Neuronal stem cell (in vitro differentiated cells): Measurements from ENCODE around the gene OSBPL1A. TPM values are rescaled to one million over a fixed set of nuclear protein-coding genes. Genes with fewer than 3 reads are reported as not detected.

ENCODE experiments used
- DNase-seq: peaks from one replicate; pipeline ENCODE4 v3.0.0-alpha.2; 2013; ENCODE audit warnings: low spot score
- H2AFZ ChIP-seq: one replicate; pipeline ENCODE4 v1.6.1; 2013; ENCODE audit warnings: mild to moderate bottlenecking, low read length, inconsistent platforms
- H2AK5ac ChIP-seq: 2 replicates; pipeline ENCODE4 v1.6.1; 2013; ENCODE audit warnings: low read depth, mild to moderate bottlenecking, inconsistent platforms, low read length, moderate library complexity, mixed read lengths
- H2BK120ac ChIP-seq: 2 replicates; pipeline ENCODE4 v1.6.1; 2013; ENCODE audit warnings: low read depth, mild to moderate bottlenecking, inconsistent platforms, low read length, moderate library complexity, mixed read lengths
- H2BK12ac ChIP-seq: one replicate; pipeline ENCODE4 v1.6.1; 2013; ENCODE audit warnings: low read length, inconsistent platforms
- H2BK15ac ChIP-seq: 2 replicates; pipeline ENCODE4 v1.6.1; 2013; ENCODE audit warnings: mild to moderate bottlenecking, low read length, inconsistent platforms, mixed read lengths
- H2BK5ac ChIP-seq: one replicate; pipeline ENCODE4 v1.6.1; 2013; ENCODE audit warnings: inconsistent platforms, mild to moderate bottlenecking, low read length, moderate library complexity
- H3K14ac ChIP-seq: one replicate; pipeline ENCODE4 v1.6.1; 2013; ENCODE audit warnings: low read length, inconsistent platforms
- H3K18ac ChIP-seq: 2 replicates; pipeline ENCODE4 v1.6.1; 2013; ENCODE audit warnings: low read length, inconsistent platforms
- H3K23ac ChIP-seq: 2 replicates; pipeline ENCODE4 v1.6.1; 2013; ENCODE audit warnings: low read depth, mild to moderate bottlenecking, mixed read lengths, low read length, inconsistent platforms; ENCODE audit not compliant: poor library complexity
- H3K27ac ChIP-seq: replicated peaks from 3 replicates; pipeline ENCODE4 v1.5.1; 2013; ENCODE audit warnings: low read length, inconsistent platforms
- H3K27me3 ChIP-seq, 3 experiments: 2 replicates each; pipeline ENCODE4 v1.6.1; 2013; ENCODE audit warnings: low read length in 3 of 3, mild to moderate bottlenecking in 2 of 3, inconsistent platforms in 1 of 3, low read depth in 1 of 3, mixed read lengths in 1 of 3, moderate library complexity in 1 of 3; ENCODE audit not compliant: control insufficient read depth in 3 of 3, insufficient read depth in 3 of 3
- H3K36me3 ChIP-seq, 2 donors: replicated peaks in 1 of 2; 2 replicates each; pipeline ENCODE4 v1.6.1; 2013; ENCODE audit warnings: low read length in 2 of 2; ENCODE audit not compliant: control insufficient read depth in 2 of 2, insufficient read depth in 2 of 2
- H3K4ac ChIP-seq: 2 replicates; pipeline ENCODE4 v1.6.1; 2013; ENCODE audit warnings: inconsistent platforms, mild to moderate bottlenecking, low read length, moderate library complexity
- H3K4me1 ChIP-seq, 2 donors: 1 replicate in 1 of 2; 2 replicates in 1 of 2; pipeline ENCODE4 v1.6.1; 2013; ENCODE audit warnings: low read length in 2 of 2, low read depth in 1 of 2; ENCODE audit not compliant: control insufficient read depth in 2 of 2, insufficient read depth in 1 of 2
- H3K4me2 ChIP-seq: one replicate; pipeline ENCODE4 v1.6.1; 2013; ENCODE audit warnings: mild to moderate bottlenecking, low read length, inconsistent platforms; ENCODE audit not compliant: insufficient read depth, poor library complexity, severe bottlenecking
- H3K4me3 ChIP-seq, 2 donors: 2 replicates each; pipeline ENCODE4 v1.5.1; 2013; ENCODE audit warnings: low read length in 2 of 2, mild to moderate bottlenecking in 2 of 2, inconsistent platforms in 1 of 2, moderate library complexity in 1 of 2
- H3K79me1 ChIP-seq: one replicate; pipeline ENCODE4 v1.6.1; 2013; ENCODE audit warnings: low read depth, mild to moderate bottlenecking, inconsistent platforms, low read length, moderate library complexity
- H3K9ac ChIP-seq: one replicate; pipeline ENCODE4 v1.6.1; 2013; ENCODE audit warnings: mild to moderate bottlenecking, low read depth, low read length, inconsistent platforms; ENCODE audit not compliant: poor library complexity
- H3K9me3 ChIP-seq, 2 donors: replicated peaks in 1 of 2; 2 replicates each; pipeline versions ENCODE3 to v1.6.1; 2013; ENCODE audit warnings: low read length in 2 of 2, mild to moderate bottlenecking in 2 of 2, inconsistent platforms in 1 of 2, low read depth in 1 of 2, mixed read lengths in 1 of 2, moderate library complexity in 1 of 2; ENCODE audit not compliant: control insufficient read depth in 2 of 2, insufficient read depth in 1 of 2
- H4K8ac ChIP-seq: one replicate; pipeline ENCODE4 v1.6.1; 2013; ENCODE audit warnings: low read depth, mild to moderate bottlenecking, inconsistent platforms, low read length, moderate library complexity
- H4K91ac ChIP-seq: one replicate; pipeline ENCODE4 v1.6.1; 2013; ENCODE audit warnings: low read length, low read depth, mild to moderate bottlenecking, inconsistent platforms; ENCODE audit not compliant: poor library complexity
- WGBS, 2 donors: extraction: QIAGEN DNeasy Blood & Tissue Kit; methylation state at CpG; one replicate each; pipeline ENCODE4 v1.1.7; 2013; ENCODE audit warnings: missing lambda C conversion rate in 2 of 2, mixed read lengths in 1 of 2; ENCODE audit not compliant: insufficient read length in 2 of 2, insufficient replicate concordance in 1 of 2; ENCODE audit errors: extremely low coverage in 2 of 2; 5-methylcytosine and 5-hydroxymethylcytosine counted together
- polyA plus RNA-seq, 2 experiments: library from polyadenylated mRNA; stranded (reverse); fragments of 200-250 nt; gene quantifications; one replicate each; pipeline ENCODE4 v1.2.3, GENCODE V29; 2013

The OSBPL1A gene
- polyA plus RNA-seq (2013, experiment 1 of 2): 44.7 TPM
- 45.3 TPM for polyA plus RNA-seq (2013, experiment 2 of 2)

- Histone ChIP-seq H3K4me2 (peak within 1 kb of the TSS; percentile 70), H2AK5ac (no peak within 1 kb of the TSS), H3K4me3 (peak within 1 kb of the TSS; percentile 65 to 96), H3K23ac (no peak within 1 kb of the TSS), H3K79me1 (no peaks in the 10 kb centered on the region), H3K14ac (peak within 1 kb of the TSS; percentile 5), H4K91ac (no peak within 1 kb of the TSS), H4K8ac (no peak within 1 kb of the TSS), H3K27me3 (no peaks in the 10 kb centered on the region), H3K9me3 (no peaks in the 10 kb centered on the region), H2AFZ (peak within 1 kb of the TSS; percentile 90), H3K36me3 (peaks cover 0 to 4% of the 10 kb centered on the region in 2 donors), H3K27ac (peak within 1 kb of the TSS; percentile 75), H3K18ac (peak within 1 kb of the TSS; percentile 91), H3K9ac (peak within 1 kb of the TSS; percentile 67), H3K4me1 (peaks cover 5 to 7% of the 10 kb centered on the region in 2 donors), H3K4ac (no peak within 1 kb of the TSS), H2BK5ac (peak within 1 kb of the TSS; percentile 35), H2BK120ac (no peak within 1 kb of the TSS), H2BK12ac (no peak within 1 kb of the TSS), H2BK15ac (peak within 1 kb of the TSS; percentile 29)
- peak; percentile 95 for DNase-seq
- WGBS, 2 donors: no CpG with 5 or more reads among the region's 55 CpGs
Measured at GRCh38 chr18:24397694-24398368, at the start of gene OSBPL1A. Gene OSBPL1A (minus strand): TSS chr18:24397824. CDS start chr18:24377533, 20,291 bp downstream.

- H2BK5ac ChIP-seq: no peak overlapping the region
- H3K18ac ChIP-seq: no peak overlapping the region
- H3K4ac ChIP-seq: no peak overlapping the region
- no peaks in the 10 kb centered on the region for H3K4me1 ChIP-seq
- no peak overlapping the region for H2AFZ ChIP-seq
- H3K23ac ChIP-seq: no peak overlapping the region
- H2BK15ac ChIP-seq: no peak overlapping the region
- H3K4me3 ChIP-seq: no peak overlapping the region
- H3K79me1 ChIP-seq: no peaks in the 10 kb centered on the region
- H3K36me3 ChIP-seq: peaks cover 10 to 100% of the 10 kb centered on the region in 2 donors
- H3K27me3 ChIP-seq: peaks cover 0 to 2% (median 0%) of the 10 kb centered on the region in 3 experiments
- H2BK12ac ChIP-seq: no peak overlapping the region
- H2BK120ac ChIP-seq: no peak overlapping the region
- no peaks in the 10 kb centered on the region for H3K9me3 ChIP-seq
- no peak overlapping the region for H3K9ac ChIP-seq
- no peak overlapping the region for H4K8ac ChIP-seq
- no CpG with 5 or more reads among the region's 1 CpG for WGBS, 2 donors
- H3K27ac ChIP-seq: no peak overlapping the region
- no peak for DNase-seq
- H2AK5ac ChIP-seq: no peak overlapping the region
- H3K4me2 ChIP-seq: no peak overlapping the region
- no peak overlapping the region for H3K14ac ChIP-seq
- H4K91ac ChIP-seq: no peak overlapping the region
Measured at GRCh38 chr18:24446953-24447538, 49.4 kb upstream of the OSBPL1A start.

DNA sequence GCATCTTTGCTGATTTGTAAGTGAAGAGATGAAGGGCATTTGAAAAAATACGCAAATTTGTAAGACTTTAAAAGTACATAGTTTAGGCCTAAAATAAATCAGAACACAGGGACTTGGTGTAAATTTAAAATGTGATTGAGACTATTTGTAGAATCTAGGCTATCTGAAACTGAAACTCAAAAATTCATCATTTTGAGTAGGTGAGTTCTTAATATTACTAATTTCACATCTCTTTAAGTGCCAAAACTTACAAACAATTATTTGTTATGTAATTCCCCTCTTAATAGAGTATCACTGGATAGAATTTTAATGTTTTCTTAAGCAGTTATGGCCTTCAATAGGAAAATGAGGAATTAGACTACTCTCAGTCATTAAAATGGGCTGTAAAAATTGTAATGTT, 48.8 kb upstream of the OSBPL1A start:
- Histone ChIP-seq H2BK5ac (no peak overlapping the region), H3K14ac (no peak overlapping the region), H3K23ac (no peak overlapping the region), H2AFZ (no peak overlapping the region), H3K4me3 (no peak overlapping the region), H2BK15ac (no peak overlapping the region), H3K4ac (no peak overlapping the region), H3K4me2 (no peak overlapping the region), H3K36me3 (peaks cover 8 to 99% of the 10 kb centered on the region in 2 donors), H3K9ac (no peak overlapping the region), H3K18ac (no peak overlapping the region), H3K9me3 (no peaks in the 10 kb centered on the region), H3K27ac (no peak overlapping the region), H3K4me1 (no peaks in the 10 kb centered on the region), H2BK12ac (no peak overlapping the region), H3K27me3 (peaks cover 0 to 2% (median 0%) of the 10 kb centered on the region in 3 experiments), H4K91ac (no peak overlapping the region), H3K79me1 (no peaks in the 10 kb centered on the region), H2BK120ac (no peak overlapping the region), H2AK5ac (no peak overlapping the region), H4K8ac (no peak overlapping the region)
- DNase-seq: no peak
- WGBS, 2 donors: no CpG with 5 or more reads among the region's 1 CpG

- no peak overlapping the region for H2AK5ac ChIP-seq
- H3K27me3 ChIP-seq: peaks cover 0 to 2% (median 0%) of the 10 kb centered on the region in 3 experiments
- H3K9ac ChIP-seq: no peak overlapping the region
- DNase-seq: no peak
- no peak overlapping the region for H2AFZ ChIP-seq
- H2BK5ac ChIP-seq: no peak overlapping the region
- no CpG with 5 or more reads among the region's 2 CpGs for WGBS, 2 donors
- no peak overlapping the region for H3K4ac ChIP-seq
- no peak overlapping the region for H3K18ac ChIP-seq
- no peaks in the 10 kb centered on the region for H3K4me1 ChIP-seq
- H3K4me2 ChIP-seq: no peak overlapping the region
- H2BK12ac ChIP-seq: no peak overlapping the region
- no peak overlapping the region for H3K23ac ChIP-seq
- H3K14ac ChIP-seq: no peak overlapping the region
- H3K36me3 ChIP-seq: peaks cover 9 to 96% of the 10 kb centered on the region in 2 donors
- no peak overlapping the region for H4K8ac ChIP-seq
- H2BK120ac ChIP-seq: no peak overlapping the region
- no peak overlapping the region for H3K4me3 ChIP-seq
- H2BK15ac ChIP-seq: no peak overlapping the region
- no peak overlapping the region for H4K91ac ChIP-seq
- no peaks in the 10 kb centered on the region for H3K79me1 ChIP-seq
- no peak overlapping the region for H3K27ac ChIP-seq
- no peaks in the 10 kb centered on the region for H3K9me3 ChIP-seq
Measured at GRCh38 chr18:24443870-24444269, 46.2 kb upstream of the OSBPL1A start.
